Forelimb muscle (tissue), 1 donor: Measurements from ENCODE around the gene PPP1R1C. TPM values are rescaled to one million over a fixed set of nuclear protein-coding genes. Genes with fewer than 3 reads are reported as not detected.
A peak's percentile ranks its signal among the peaks of the same experiment; 100 is the strongest.
"Not testable (repeated sequence)": the region's sequence is repeated elsewhere in the genome, so short reads cannot be mapped to it uniquely, and the experiment has no call there.

Experiments
- DNase-seq: peaks from one replicate; pipeline ENCODE4 v3.0.0-alpha.2; 2013; ENCODE audit warnings: low read depth
- polyA plus RNA-seq: library from polyadenylated mRNA; unstranded; fragments of 120-200 nt; gene quantifications from one replicate; pipeline ENCODE4 v1.2.1, GENCODE V29; 2013; ENCODE audit not compliant: insufficient read length

Gene PPP1R1C, protein sequence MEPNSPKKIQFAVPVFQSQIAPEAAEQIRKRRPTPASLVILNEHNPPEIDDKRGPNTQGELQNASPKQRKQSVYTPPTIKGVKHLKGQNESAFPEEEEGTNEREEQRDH
- polyA plus RNA-seq, result 0.34 TPM

- DNase-seq, result no peak
Observed at GRCh38 chr2:181985632-181986205, at the start of gene PPP1R1C. Gene PPP1R1C, plus strand, starts transcription at chr2:181985853. Its CDS starts 258 bp downstream, at chr2:181986111.

GRCh38 chr2:181937473-181937872, 48.2 kb upstream of the PPP1R1C start:
- DNase-seq, result no peak

DNA sequence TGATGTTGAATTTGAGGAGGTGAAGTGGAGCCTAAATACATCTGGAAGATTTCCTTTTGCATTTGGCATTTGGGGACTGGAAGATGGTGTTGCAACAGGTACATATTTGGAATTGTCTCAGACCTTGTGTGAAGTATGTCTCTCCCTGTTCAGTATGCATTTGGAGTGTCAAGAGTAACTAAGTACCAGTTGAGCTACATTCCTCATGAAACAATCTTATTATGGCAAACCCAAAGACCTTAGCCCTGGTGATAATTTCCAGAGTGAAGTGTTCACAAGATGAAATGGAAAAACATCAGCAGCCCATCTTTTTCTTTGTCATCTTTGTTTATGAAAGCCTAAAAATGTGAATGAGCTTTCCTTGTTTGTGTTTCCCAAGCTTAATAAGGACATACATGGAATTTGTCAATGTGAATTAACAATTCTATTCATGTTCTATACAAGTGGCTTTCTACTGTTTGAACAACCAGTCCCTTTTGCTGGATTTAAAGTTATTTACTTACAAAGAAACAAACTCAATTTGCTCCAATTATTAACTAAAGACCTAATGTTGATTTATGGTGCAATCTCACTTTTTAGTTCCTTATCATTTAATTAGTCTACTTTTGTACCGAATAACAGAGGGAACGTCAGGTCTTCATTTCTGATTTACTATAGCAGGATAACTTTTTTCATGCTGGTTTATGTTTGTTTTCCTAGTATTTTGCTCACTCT, 42.1 kb upstream of the PPP1R1C start:
- DNase-seq, result no peak

DNA sequence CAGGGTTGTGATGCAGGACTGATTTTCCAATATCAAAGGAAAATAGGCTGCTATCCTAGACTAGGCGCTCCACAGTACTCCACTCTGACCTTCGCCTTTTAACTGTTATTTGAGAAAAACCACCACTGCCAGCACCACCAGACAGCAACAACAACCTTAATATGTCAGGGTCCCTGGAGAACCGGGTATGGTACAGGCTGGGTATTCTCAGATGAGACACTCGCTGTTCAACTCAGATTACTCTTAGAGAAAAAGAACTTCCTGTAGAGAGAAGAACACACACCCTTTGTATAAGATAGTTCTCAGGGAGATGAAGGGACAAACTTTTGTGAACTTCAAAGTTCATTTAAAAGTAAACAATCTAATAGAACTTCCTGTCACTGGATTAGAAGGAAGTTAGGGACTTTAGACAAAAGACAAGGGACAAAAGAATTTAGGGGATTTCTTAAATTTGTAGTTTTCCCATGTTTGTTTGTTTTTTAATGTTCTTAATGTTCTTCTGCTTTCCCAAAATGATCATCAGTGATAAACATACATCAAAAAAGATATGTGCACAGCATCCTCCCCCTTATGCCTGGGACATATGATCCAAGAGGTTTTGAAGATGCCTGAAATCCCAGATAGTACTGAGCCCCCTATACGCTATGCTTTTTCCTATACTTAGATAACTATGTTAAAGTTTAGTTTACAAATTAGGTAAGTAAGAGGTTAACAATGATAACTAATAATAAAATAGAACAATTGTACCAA, 41.3 kb upstream of the PPP1R1C start:
- DNase-seq, result no peak

DNA sequence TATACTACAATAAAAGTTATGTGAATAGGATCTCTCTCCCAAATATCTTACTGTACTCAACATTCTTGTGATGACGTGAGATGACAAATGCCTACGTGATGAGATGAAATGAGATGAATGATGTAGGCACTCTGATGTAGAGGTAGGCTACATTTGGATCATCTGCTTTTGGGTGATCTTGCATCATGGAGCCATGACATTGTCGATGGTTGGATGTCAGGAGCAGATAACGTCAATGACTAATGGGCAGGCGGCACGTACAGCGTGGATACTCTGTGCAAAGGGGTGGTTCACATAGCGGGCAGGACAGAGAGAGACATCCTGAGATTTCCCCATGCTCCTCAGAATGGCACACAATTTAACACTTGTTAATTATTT, 40.8 kb upstream of the PPP1R1C start:
- DNase-seq, result no peak

- DNase-seq, result no peak
Observed at GRCh38 chr2:181946444-181947127, 39.1 kb upstream of the PPP1R1C start.

- no peak for DNase-seq
Observed at GRCh38 chr2:181947273-181947672, 38.4 kb upstream of the PPP1R1C start.

DNA sequence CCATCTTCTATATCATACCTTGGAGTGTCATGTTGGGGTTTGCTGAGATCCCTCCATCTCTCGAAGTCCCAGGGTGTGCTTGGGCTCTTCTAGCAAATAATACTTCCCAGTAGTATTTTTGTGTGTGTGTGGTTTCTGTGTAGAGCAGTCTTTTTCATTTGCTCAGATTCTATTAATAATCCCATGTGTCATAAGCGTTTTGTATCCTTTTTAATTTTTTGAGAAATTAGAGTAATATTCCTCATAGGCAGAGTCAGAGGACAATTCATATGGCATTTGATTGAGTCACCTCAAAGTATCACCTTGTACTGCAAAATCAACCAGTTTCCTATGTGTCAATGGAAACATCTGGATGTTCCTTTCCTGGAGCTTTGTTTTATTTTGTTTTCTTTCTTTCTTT, 37.4 kb upstream of the PPP1R1C start:
- no peak for DNase-seq

DNA sequence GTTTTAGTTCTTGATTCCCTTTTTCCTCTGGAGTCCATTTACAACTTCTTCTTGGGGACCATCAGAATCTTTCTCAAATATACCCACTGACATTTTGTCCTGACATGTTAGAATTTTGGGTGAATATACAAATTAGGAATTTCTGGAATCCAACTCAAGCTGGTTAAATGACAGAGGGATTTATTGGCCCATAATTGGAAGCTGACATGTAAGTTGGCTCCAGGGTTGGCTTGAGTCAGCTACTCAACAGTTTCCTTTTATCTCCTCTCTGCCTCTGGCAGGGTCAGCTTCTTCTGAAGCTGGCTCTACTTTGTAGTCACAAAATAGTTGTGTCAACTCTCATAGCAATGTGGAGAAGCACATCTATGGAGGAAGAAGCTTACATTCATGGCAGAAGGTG, 36.6 kb upstream of the PPP1R1C start:
- no peak for DNase-seq

DNA sequence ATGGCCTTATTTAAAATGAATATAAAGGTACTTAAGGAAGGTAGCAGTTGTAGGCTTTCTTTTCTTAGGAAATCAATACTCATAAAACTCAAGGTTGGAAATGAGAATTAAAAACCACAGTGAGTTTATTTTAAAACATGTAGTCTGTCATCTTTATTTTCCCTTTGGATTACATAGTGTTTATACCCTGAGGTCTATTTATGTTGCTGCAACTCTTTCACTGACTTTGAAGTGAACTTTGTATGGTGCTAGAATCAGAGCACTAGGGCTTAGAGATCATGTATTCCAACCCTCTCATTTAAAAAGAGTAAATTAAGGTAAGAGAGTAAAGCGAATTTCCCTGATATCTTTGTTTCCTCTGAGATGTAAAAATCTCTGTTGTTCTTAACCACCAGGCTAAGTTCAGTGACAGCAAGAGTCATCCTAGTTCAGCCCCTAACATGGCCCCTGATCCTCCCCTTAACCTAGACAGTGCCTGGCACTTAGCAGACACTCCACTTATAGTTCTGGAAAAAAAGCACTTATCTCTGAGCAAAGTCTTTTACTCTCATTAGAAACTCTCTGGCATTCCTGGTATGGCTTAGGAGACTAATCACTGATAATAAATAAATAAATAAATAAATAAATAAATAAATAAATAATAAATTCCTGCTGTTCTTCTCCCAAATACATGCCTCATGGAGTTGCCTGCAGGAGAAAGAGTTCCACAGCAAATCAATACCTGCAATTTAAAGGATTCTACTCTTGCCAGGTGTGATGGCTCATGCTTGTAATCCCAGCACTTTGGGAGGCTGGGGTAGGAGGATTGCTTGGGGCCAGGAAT, 33.0 kb upstream of the PPP1R1C start:
- DNase-seq, result no peak

DNA sequence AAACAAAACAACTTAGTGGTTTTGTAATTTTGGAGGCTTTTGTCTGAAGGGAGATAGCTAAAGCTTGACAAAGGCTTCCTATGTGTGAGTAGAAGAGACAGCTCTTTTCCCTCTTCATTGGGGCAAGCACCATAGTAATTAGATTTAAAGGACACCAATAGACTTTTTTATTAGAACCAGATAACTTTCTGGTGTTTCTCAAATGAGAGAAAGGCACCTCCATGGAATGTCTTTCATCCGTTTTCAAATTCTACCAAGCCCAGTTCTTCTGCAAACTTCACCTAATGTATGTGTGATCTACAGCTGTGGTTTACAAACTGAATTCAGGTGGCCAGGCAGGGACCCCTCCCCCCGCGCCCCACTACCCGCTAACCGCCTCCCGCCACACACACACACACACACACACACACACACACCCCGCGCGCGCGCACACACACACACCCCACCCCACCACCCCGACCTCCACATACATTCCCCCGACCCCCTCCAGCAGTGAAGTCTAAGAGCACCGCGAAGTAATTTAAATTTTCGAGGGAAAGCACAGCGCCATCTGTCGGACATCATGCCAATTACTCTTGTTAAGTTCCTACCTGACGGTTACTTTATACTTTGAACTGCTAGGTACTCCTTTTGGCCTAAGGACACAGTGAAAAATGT, 31.6 kb upstream of the PPP1R1C start:
- peak; percentile 20 for DNase-seq

DNA sequence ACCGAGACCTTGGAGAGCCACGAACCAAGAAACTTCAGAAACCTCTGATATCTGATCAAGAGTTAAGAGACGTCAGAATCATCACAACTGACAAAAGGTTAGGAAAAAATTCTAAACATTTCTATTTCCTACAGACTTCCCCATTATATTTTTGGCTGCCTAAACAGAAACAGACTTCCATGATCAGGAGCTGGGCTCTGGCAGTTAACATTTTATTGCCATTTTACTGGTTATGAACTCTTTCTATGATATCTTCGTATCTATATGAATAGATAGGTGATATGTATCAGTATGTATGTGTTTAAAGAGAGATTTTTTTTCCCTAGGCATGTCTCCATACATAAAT, 31.1 kb upstream of the PPP1R1C start:
- no peak for DNase-seq

DNA sequence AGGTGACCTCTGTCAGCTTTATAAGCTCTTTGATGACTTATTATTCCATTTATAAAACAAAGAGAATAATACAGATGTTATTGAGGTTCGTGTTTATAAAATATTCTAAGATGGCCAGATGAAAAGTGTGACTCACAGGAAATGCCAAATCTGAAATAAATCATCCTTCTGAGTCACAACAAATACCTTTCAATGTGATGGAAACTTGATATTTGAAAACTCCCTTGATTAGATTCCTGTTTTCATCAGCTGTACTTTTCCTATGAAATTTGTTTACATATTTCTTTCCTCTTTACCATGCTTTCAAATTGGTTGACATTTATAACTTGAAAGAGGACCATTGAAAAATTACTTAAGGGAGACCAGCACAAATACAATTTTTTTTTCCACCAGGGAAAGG, 30.6 kb upstream of the PPP1R1C start:
- DNase-seq, result no peak

GRCh38 chr2:181955866-181956265, 29.8 kb upstream of the PPP1R1C start:
- not testable (repeated sequence) for DNase-seq

- DNase-seq, result no peak
Observed at GRCh38 chr2:181957668-181958067, 28.0 kb upstream of the PPP1R1C start.

- DNase-seq, result no peak
Observed at GRCh38 chr2:181958726-181959125, 26.9 kb upstream of the PPP1R1C start.

- DNase-seq, result no peak
Observed at GRCh38 chr2:181959508-181959907, 26.1 kb upstream of the PPP1R1C start.

GRCh38 chr2:181961167-181961566, 24.5 kb upstream of the PPP1R1C start:
- DNase-seq, result not testable (repeated sequence)

DNA sequence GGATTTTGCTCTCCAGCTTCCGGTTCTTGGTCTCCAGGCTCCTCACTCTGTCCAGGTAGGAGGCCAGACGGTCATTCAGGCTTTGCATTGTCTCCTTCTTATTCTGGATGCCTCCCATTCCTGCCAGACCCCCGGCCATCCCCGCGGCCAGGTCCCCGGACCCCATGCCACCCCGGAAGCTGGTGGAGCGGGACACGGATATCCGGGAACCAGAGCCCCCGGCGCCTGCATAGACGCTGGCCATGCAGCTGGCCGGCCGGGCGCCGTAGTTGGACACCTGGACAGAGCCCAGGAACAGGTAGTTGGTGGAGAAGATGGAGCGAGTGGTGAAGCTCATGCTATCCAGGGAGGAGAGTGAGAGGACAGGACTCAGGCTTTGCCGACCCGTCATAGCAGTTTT, 23.5 kb upstream of the PPP1R1C start:
- no peak for DNase-seq

- no peak for DNase-seq
Observed at GRCh38 chr2:181970160-181970794, 15.4 kb upstream of the PPP1R1C start.
